HepG2 (cell line): ENCODE data around the gene ADIPOR2. TPM values are rescaled to one million over a fixed set of nuclear protein-coding genes. Genes with fewer than 3 reads are reported as not detected.
A peak's percentile ranks its signal among the peaks of the same experiment; 100 is the strongest.

ENCODE experiments used
- HOMEZ ChIP-seq: IDR thresholded peaks from 2 replicates; pipeline ENCODE4 v1.6.1; 2016; ENCODE audit warnings: low read depth
- MXD4 ChIP-seq: IDR thresholded peaks from 2 replicates; pipeline ENCODE4 v1.6.1; 2016; ENCODE audit warnings: mild to moderate bottlenecking, missing biosample characterization, missing genetic modification reagents
- NKX3-1 ChIP-seq: sonication (generic); formaldehyde crosslinking; IDR thresholded peaks from 2 replicates; pipeline ENCODE4 v1.5.0; 2020; ENCODE audit warnings: missing genetic modification reagents
- ONECUT2 ChIP-seq: sonication (generic); formaldehyde crosslinking; IDR thresholded peaks from 2 replicates; pipeline ENCODE4 v1.4.0; 2020; ENCODE audit warnings: missing genetic modification reagents
- ZBTB7B ChIP-seq: sonication (generic); formaldehyde crosslinking; IDR thresholded peaks from 2 replicates; pipeline ENCODE4 v1.4.0; 2020; ENCODE audit warnings: missing genetic modification reagents
- ZNF142 ChIP-seq: sonication (generic); formaldehyde crosslinking; IDR thresholded peaks from 2 replicates; pipeline ENCODE4 v1.4.0; 2020; ENCODE audit warnings: missing genetic modification reagents
- ZNF256 ChIP-seq: sonication (generic); formaldehyde crosslinking; conservative IDR thresholded peaks from 2 replicates; pipeline ENCODE4 v1.4.0; 2020; ENCODE audit warnings: missing genetic modification reagents
- polyA plus RNA-seq, 8 experiments: library from polyadenylated mRNA; depleted of rRNA in 3 of 8; stranded (reverse) in 7 of 8; unstranded in 1 of 8; fragments of >200 nt; fragmentation: Illumina TruSeq in 4 of 8; extraction: Trizol in 4 of 8; gene quantifications; 2 replicates each; pipeline versions ENCODE4 v1.2.1 to v1.2.3, GENCODE V29; 2011 to 2016; ENCODE audit warnings: low read depth in 4 of 8, missing spikeins in 1 of 8, mixed read lengths in 1 of 8; ENCODE audit not compliant: insufficient read depth in 1 of 8
- total RNA-seq, 5 experiments: library from RNA; depleted of rRNA; stranded (reverse); fragments of >200 nt; fragmentation: Illumina TruSeq; extraction: Trizol; gene quantifications; 2 replicates each; pipeline ENCODE4 v1.2.3, GENCODE V29; 2016; ENCODE audit warnings: low read depth in 1 of 5
- TF ChIP-seq, protein P1 (sequence below): sonication (generic); formaldehyde crosslinking; IDR thresholded peaks from 2 replicates; pipeline ENCODE4 v1.4.0; 2020; ENCODE audit warnings: missing genetic modification reagents
- TF ChIP-seq, protein P2 (sequence below): sonication (generic); formaldehyde crosslinking; IDR thresholded peaks from 2 replicates; pipeline ENCODE4 v1.5.0; 2020; ENCODE audit warnings: mild to moderate bottlenecking, missing genetic modification reagents

The ADIPOR2 gene
- total and polyA plus RNA-seq, 2 of the 13 experiments (the other 11 are each of a cell fraction or from before 2014, with no cell fraction given), result 35.2 to 52.2 TPM

- TF ChIP-seq ZNF142, result no peak
- no peak for TF ChIP-seq ONECUT2 (CRISPR knock-in tag)
- TF ChIP-seq ZBTB7B (CRISPR knock-in tag), result 0 out of 2 replicates have a peak, but pooled peaks have one; percentile 31
- TF ChIP-seq HOMEZ, result no peak
- no peak for TF ChIP-seq MXD4 (CRISPR knock-in tag)
- TF ChIP-seq NKX3-1 (CRISPR knock-in tag), result no peak
- TF ChIP-seq, protein P1, sequence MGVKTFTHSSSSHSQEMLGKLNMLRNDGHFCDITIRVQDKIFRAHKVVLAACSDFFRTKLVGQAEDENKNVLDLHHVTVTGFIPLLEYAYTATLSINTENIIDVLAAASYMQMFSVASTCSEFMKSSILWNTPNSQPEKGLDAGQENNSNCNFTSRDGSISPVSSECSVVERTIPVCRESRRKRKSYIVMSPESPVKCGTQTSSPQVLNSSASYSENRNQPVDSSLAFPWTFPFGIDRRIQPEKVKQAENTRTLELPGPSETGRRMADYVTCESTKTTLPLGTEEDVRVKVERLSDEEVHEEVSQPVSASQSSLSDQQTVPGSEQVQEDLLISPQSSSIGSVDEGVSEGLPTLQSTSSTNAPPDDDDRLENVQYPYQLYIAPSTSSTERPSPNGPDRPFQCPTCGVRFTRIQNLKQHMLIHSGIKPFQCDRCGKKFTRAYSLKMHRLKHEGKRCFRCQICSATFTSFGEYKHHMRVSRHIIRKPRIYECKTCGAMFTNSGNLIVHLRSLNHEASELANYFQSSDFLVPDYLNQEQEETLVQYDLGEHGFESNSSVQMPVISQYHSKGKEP, result no peak
- TF ChIP-seq ZNF256 (CRISPR knock-in tag), result no peak
- TF ChIP-seq, protein P2, sequence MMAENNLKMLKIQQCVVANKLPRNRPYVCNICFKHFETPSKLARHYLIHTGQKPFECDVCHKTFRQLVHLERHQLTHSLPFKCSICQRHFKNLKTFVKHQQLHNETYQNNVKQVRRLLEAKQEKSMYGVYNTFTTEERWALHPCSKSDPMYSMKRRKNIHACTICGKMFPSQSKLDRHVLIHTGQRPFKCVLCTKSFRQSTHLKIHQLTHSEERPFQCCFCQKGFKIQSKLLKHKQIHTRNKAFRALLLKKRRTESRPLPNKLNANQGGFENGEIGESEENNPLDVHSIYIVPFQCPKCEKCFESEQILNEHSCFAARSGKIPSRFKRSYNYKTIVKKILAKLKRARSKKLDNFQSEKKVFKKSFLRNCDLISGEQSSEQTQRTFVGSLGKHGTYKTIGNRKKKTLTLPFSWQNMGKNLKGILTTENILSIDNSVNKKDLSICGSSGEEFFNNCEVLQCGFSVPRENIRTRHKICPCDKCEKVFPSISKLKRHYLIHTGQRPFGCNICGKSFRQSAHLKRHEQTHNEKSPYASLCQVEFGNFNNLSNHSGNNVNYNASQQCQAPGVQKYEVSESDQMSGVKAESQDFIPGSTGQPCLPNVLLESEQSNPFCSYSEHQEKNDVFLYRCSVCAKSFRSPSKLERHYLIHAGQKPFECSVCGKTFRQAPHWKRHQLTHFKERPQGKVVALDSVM (CRISPR knock-in tag), result peak; percentile 67
- TF ChIP-seq, all 625 proteins: peak for 2
Measured at GRCh38 chr12:1644534-1645438, 46.1 kb upstream of the ADIPOR2 start (continued).
